Tibial nerve (tissue), 3 donors: ENCODE measurements around the gene HTR1D.

ENCODE experiments used
- POLR2A ChIP-seq, 2 donors: fragments of 450-650 bp; IDR thresholded peaks; one replicate each; pipeline ENCODE4 v1.6.1; 2017; ENCODE audit warnings: antibody characterized with exemption in 2 of 2, mild to moderate bottlenecking in 2 of 2, moderate library complexity in 2 of 2
- TF ChIP-seq, protein P1 (sequence below), 5 experiments: fragments of 200-600 bp in 3 of 5; fragments of 450-650 bp in 2 of 5; sonication (generic) in 3 of 5; IDR thresholded peaks; one replicate each; pipeline ENCODE4 v1.5.1; 2016 to 2019; ENCODE audit warnings: antibody characterized with exemption in 5 of 5, mild to moderate bottlenecking in 3 of 5, moderate library complexity in 2 of 5

DNA sequence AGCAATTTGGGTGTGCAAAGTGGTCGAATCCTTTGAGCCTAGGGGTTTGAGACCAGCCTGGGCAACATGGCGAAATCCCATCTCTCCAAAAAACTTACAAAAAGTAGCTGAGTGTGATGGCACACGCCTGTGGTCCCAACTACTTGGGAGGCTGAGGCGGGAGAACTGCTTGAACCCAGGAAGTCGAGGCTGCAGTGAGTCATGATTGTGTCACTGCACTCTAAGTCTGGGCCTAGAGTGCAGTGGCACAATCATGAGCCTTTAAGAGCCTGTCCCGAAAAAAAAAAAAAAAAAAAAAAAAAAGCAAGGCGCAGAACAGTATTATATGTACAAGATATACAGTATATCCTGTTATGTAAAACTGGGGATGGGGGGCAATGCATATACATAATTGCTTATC lies 25.1 kb upstream of the HTR1D start:
- TF ChIP-seq POLR2A (IDR thresholded peaks at IDR 0.05): no peak
- TF ChIP-seq, protein P1, sequence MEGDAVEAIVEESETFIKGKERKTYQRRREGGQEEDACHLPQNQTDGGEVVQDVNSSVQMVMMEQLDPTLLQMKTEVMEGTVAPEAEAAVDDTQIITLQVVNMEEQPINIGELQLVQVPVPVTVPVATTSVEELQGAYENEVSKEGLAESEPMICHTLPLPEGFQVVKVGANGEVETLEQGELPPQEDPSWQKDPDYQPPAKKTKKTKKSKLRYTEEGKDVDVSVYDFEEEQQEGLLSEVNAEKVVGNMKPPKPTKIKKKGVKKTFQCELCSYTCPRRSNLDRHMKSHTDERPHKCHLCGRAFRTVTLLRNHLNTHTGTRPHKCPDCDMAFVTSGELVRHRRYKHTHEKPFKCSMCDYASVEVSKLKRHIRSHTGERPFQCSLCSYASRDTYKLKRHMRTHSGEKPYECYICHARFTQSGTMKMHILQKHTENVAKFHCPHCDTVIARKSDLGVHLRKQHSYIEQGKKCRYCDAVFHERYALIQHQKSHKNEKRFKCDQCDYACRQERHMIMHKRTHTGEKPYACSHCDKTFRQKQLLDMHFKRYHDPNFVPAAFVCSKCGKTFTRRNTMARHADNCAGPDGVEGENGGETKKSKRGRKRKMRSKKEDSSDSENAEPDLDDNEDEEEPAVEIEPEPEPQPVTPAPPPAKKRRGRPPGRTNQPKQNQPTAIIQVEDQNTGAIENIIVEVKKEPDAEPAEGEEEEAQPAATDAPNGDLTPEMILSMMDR (IDR thresholded peaks at IDR 0.05): no peak
